ENCODE data around the gene JAKMIP2.

JAKMIP2 gene

DNA sequence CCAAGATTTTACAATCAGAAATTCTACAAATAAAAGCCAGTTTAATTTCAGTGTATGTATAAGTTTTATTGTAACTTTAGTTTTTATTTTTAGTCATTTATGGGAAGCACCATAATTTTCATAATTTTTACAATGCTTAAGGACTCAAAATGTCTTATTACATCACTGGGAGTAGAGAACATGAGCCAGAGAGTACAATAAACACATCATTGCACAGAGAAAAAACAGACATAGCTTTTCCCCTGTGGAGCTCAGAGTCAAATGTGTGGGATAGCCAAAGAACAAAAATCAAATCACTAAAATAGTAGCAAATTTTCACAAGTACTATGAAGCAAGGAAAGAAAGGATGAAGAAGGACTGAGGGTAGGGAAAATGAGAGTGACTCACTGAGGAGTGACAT is 5.5 kb upstream of the JAKMIP2 start:
- no peak for DNase-seq (ENCODE audit: low spot score)

DNA sequence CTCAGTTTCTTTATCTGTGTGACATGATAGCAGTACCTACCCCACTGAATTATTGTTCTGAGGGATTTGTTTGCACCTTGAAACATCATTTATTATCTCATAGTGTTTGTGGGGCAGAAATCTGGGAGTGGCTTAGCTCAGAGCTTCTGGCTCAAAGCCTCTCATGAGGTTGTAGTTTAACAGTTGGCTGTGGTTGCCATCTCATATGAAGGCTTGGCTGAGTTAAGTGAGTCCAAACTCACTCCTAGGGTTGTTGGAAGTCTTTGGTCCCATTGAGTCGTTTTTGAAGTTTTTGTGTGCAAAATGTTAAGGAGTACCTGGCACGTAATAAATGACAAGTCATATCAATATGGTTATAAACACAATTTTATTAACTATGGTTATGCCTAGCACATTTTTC is 3.6 kb upstream of the JAKMIP2 start:
- no peak for DNase-seq (ENCODE audit: low spot score)

GRCh38 chr5:147784146-147784987 is 1.8 kb upstream of the JAKMIP2 start:
- DNase-seq (ENCODE audit: low spot score), result no peak

- DNase-seq (ENCODE audit: low spot score), result no peak
Observed at GRCh38 chr5:147780924-147781573, 1.5 kb downstream of the JAKMIP2 start.

DNA sequence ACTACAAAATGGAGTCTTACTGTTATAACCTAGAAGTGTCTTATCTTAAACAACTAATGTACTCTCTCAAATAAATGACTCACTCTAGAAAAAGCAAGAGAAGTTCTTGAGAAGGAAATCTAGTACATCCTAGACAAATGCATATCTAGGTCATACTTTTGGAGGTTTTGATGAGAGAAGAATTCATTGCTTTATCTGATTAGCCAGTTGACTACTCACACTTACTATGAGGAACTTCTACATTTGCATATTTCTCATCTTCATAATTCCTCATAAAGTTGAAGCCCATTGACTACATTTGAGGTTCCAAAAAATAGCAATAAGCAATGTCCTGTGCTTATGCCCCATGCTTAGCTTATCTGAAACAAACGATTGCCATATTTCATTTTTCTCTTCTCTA is 2.8 kb downstream of the JAKMIP2 start:
- no peak for DNase-seq (ENCODE audit: low spot score)

DNA sequence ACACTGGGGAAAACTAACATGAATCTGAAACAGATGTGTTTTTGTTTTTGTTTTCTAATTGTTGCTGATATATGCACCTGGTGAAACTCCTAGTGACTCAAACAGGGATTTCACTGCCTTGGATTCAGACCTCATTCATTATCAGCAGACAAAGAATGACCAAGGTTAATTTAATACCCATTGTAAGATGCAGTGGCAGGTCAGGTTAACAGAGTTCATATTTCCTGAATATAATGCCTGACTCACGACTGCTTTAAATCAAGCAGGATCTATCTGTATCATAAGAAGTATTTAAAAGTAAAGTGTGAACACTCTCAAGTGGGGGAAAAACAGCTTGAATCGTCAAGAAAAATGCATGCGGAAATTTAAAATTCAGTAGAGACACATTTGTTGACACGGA is 5.5 kb downstream of the JAKMIP2 start:
- no peak for DNase-seq (ENCODE audit: low spot score)

GRCh38 chr5:147773587-147773986 is 8.9 kb downstream of the JAKMIP2 start:
- no peak for DNase-seq (ENCODE audit: low spot score)

DNA sequence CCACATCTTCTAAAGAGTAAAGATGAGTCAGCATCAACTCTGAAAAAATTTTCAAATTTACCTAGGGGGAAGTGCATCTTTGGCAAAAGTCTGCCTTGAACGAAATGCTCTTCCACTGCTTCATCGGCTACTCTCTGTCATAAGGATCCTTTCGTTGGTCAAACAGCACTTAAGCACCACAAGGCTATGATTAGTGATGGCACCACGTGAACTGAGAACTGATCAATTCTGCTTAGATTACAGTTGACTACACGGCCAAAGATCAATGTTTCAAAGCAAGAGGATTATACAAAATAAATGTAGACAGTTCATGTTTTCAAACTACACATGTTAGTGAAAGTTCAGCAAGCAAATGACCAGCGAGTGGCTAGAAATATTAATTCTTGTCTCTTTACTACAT is 9.4 kb downstream of the JAKMIP2 start:
- no peak for DNase-seq (ENCODE audit: low spot score)

GRCh38 chr5:147767048-147767447 is 15.5 kb downstream of the JAKMIP2 start:
- DNase-seq (ENCODE audit: low spot score), result no peak

GRCh38 chr5:147763791-147764525 is 18.6 kb downstream of the JAKMIP2 start:
- no peak for DNase-seq (ENCODE audit: low spot score)

DNA sequence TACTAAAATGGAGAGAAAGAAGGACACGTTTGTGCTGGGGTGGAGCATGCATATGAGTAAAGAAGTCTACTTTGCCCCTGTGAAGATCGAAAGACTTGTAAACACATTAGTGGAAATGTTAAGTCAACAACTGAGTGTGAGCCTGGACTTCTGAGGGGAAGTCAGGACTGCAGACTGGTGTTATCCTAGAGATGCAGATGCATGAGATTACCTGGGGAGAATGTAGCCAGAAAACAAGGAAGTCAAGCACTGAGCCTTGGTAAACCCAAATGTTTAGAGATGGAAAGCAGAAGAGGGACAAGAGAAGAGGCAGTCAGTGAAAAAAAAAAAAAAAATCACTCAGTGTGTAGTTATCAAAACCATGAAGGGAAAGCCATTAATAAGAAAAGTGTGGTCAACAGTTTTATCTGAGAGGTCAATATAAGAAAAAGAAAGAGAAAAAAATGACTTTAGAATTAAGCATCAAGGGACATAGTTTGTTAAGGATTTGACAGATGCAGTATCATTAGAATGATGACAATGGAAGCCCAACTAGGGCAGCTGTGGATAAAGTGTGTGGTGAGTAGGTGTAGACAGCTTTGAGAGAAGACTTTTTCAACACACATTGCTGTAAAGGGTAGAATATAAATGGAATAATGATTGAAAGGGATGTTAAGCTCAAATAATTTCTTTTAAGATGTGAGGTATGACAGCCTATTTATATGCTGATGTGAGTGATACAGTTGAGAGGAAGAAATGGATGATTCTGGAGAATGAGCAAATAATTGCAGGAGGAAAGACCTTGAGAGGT is 22.2 kb downstream of the JAKMIP2 start:
- no peak for DNase-seq (ENCODE audit: low spot score)

- no peak for DNase-seq (ENCODE audit: low spot score)
Observed at GRCh38 chr5:147759441-147759840, 23.1 kb downstream of the JAKMIP2 start.

DNA sequence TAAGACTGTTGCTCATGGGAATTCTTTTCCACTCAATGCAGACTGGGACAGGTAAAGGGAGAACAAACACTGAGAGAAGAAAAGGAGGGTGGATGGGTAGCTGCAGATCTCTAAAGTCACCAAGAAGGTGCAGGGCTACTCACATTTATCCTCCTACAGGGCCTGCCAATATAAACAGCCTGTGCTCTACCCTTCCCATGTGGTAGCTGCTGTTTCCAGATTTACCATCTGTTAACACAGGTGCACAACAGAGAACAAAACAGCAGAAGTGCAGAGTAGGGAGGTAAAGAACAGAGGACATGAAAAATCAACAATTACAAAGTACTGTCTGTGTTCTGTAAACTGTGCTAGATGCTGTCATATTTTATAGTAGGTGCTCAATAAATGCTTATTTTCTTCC is 26.0 kb downstream of the JAKMIP2 start:
- DNase-seq (ENCODE audit: low spot score), result no peak

- DNase-seq (ENCODE audit: low spot score), result no peak
Observed at GRCh38 chr5:147754372-147755122, 28.0 kb downstream of the JAKMIP2 start.

- no peak for DNase-seq (ENCODE audit: low spot score)
Observed at GRCh38 chr5:147753765-147754164, 28.8 kb downstream of the JAKMIP2 start.

DNA sequence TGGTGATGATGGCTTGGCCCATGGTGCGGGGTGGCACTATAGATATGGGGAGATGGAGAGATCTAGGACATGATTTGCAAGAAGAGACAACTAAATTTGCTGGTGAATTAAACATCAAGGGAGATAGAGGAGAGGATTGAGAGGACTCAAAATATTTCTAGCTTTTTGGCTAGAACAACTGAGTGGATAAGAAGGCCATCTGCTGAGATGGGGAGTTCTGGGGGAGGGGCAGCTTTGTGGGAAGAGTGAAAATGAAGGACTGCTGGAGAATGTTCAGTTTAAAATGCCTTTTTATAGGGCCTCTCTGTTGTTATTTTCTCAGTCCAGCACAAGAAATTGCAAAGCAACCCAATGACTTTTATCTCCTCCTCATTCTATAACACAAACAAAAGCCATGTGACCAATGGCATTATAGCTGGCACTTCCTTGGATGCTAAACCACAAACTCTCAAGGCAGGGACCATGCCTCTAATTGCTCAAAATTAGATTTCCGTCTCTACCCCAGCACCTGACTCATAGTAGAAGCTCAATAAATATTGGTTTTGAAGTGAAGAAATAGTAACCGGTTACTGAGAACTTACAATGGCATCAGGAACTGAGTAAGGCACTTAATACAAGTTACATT is 29.8 kb downstream of the JAKMIP2 start:
- DNase-seq (ENCODE audit: low spot score), result no peak

- no peak for DNase-seq (ENCODE audit: low spot score)
Observed at GRCh38 chr5:147752033-147752432, 30.5 kb downstream of the JAKMIP2 start.

DNA sequence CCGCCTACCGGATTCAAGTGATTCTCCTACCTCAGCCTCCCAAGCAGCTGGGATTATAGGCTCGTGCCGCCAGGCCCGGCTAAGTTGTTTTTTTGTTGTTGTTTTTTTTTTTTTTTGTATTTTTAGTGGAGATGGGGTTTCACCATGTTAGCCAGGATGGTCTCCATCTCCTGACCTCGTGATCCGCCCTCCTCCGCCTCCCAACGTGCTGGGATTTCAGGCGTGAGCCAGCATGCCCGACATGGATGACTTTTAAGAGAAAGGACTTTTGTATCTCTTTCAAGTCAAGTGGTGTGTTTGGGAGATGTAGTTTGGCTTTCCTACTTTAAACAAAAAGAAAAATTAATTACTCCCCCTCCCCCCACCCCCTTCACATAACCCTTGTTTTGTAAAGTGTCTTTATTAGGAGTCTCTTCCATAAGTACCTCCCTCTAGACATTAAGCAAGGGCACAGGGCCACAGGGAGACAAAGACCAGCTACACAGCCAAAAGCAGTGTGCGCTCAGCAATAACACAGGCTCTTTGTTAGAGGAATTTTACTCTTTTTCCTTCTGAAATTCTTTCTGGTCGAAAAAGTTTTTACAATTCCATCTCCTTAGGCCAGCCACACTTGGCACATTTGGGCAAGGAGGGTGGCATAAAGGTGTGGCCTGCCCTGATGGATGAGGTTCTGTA is 31.2 kb downstream of the JAKMIP2 start:
- DNase-seq (ENCODE audit: low spot score), result no peak

- no peak for DNase-seq (ENCODE audit: low spot score)
Observed at GRCh38 chr5:147750065-147750464, 32.5 kb downstream of the JAKMIP2 start.

GRCh38 chr5:147748590-147748989 is 33.9 kb downstream of the JAKMIP2 start:
- DNase-seq (ENCODE audit: low spot score), result no peak

All from hepatic stellate cell (primary cell).